ENCODE results near the gene DNLZ.

DNLZ gene

DNA sequence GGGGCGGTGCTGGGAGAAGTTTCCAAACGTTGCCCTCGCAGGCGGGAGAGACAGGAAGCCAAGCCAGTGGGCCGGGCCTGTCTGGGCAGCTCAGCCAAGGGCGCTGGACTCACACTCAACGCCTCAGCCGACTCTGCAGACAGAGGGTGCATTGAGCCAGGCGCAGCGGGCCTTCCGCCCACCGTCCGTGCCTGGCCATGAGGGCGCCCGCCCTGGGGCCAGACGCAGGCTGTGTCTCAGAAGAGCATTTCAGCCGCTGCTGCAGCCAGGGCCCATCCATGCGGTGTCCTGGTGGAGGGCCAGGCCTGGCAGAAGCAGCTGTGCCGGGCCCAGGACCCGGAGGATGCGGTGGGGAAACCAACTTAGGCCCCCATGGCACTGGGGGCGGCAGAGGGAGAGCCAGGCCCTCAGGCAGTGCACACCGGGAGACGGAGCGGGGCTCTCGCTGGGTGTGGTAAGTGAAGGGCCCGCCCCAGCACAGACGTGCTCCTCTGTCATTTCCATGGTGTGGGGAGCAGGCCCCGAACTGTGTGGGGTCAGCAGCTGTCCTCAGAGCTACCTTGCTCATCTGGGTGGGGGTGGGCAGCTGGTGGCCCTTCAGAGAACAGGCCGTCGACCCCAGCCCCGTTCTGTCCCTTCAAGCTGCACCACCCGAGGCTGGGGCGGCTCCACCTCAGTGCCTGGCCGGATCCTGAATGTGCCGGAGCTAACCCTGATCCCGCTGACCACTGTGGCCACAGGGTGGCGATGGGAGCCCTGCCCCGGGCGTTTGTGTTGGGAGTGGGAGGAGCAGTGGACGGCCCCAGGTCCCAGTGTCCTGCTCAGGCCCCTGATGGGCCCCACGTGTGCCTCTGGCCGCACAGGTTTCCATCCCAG, 18.0 kb downstream of the DNLZ start:
- no peak for DNase-seq (ENCODE audit: low read depth in 2 of 3, low spot score in 1 of 3)

DNA sequence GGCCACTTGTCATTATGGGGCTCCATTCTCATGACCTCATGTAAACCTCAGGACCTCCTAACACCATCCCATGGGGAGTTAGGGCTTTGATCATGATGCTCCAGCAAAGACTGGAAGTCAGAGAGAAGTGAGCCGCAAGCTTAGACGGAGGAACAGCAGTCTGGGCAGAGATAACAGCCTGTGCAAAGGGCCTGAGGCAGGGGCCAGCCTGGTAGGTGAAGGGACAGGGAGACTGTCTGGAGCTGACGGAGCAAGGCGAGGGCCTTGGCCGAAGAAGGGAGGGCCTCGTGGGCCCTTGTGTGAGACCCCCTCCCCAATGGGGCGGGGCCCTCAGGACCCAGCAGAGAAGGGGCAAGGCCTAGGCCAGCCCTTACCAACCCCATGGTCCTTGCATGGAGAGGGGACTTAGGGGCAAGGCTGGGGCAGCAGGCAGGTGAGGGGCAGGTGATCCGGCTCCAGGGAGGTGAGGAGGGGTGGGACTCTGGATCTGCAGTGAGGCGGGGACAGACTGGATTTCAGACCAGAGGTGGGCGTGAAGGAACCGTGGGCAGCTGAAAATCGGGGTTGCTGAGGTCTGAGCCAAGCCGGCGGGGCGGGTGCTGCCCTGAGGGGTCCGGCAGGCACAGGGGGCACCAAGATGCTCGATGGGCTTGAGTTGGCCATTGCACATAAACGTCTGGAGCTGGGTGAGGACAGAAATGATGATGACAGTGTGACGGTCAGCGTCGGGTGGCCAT, 18.8 kb downstream of the DNLZ start:
- no peak for DNase-seq (ENCODE audit: low read depth in 2 of 3, low spot score in 1 of 3)

DNA sequence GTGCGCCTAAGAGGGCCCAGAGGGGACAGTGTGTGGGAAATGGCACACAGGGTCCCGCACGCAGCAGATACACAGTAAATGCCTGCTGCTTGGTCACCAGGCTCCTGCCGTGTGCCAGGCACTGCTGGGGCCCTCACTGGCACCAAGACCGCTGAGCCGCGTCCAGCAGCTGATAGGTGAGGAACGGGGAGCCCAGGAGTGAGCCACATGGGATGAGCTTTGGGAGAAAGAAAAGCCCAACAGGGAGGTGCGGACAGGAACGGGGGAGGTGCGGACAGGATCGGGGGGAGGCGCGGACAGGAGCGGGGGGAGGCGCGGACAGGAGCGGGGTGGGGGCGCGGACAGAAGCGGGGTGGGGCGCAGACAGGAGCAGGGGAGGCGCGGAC, 19.7 kb downstream of the DNLZ start:
- no peak for DNase-seq (ENCODE audit: low read depth in 2 of 3, low spot score in 1 of 3)

DNA sequence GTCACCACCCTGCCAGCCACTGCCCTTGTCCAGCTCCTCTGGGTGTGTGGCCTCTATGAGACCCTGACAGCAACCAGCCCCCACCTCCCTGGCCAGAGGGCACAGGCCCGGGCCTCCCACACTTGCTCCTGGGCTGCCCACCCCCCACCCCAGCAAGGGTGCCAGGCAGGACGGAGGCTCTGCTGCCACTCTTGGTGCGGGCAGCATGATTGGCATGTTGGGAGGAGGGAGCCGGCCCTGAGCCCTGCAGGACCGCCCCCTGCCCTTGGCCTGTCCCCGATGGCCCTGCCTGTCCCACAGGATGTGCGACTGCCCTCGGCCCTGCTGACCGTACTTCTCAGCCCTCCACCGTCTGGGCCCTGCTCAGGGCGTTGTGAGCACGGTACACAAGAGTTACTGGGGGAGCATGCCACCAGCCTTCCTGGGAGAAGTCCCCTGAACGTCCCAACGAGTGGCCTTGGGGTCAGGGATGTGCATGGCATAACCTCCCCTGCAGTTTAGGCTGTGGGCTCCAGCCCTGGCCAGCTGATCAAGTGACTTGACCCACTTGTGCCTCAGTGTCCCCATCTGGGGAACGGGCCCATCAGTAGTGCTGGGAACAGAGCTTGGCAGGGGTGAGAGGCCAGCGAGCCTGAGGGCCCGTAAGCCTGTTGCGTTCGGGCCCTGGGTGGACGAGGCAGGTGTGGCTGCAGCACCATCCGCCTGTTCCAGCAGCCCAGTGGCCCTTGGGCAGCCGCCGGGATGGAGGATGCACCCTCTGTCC, 20.2 kb downstream of the DNLZ start:
- no peak for DNase-seq (ENCODE audit: low read depth in 2 of 3, low spot score in 1 of 3)

DNA sequence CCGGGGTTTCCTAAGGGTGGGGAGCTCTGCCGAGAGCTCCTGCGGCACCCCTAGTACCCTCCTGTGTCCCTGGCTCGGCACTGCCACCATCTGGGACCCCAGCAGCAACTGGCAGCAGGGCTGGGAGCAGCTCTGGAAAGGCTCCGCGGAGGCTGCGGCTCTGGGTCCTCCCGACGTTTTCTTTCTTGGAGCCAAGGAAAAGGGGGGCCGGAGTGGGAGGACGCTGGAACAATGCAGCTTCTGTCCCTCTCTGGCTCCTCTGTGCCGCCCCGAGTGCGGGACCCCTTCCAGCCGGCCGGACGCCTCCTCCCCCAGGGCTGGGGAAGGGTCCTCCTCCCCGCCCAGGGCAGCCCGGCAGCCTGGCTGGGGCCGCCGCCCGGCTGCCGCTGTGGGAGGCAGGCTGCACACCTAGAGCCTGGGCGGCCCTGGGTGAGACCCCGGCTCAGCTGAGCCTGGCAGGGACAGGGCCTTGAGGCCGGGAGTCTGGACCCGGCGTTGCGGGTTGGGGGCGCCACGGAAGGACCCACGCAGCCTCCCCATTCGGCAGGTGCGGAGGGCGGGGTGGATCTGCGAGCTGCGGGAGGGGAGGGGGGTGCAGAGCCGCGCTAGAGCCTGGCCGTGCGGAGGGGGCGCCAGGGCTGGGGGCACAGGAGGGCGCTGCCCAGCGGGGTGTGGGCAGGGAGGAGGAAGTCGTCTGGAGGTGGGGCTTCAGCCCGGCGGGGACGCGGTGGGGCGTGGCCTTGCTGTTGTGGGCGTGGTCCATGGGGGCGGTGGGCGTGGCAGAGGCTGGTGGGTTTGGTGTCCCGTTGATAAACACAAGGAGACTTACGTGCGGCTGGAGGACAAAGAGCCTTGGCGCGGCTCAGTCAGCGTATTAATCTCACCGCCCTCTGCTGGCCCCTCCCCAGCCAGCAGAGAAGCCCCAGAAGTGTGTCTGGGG, 21.1 kb downstream of the DNLZ start:
- peak; percentile 38 to 74 (median 57) for DNase-seq (ENCODE audit: low read depth in 2 of 3, low spot score in 1 of 3)

DNA sequence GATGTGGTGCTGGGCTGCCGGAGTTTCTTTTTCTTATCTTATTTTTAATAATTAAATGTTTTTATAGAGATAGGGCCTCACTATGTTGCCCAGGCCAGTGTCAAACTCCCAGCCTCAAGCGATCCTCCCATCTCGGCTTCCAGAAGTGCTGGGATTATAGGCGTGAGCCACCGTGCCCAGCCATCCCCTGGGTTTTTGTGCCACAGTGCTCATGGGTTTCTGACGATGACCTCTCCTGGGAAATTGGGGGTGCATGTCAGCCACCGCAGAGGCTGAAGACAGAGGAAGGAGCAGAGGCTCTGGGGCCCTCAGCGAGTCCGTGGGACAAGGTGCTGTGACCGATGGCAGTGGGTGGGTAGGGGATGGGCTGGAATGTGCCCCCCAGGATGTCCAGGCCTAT, 21.8 kb downstream of the DNLZ start:
- no peak for DNase-seq (ENCODE audit: low read depth in 2 of 3, low spot score in 1 of 3)

DNA sequence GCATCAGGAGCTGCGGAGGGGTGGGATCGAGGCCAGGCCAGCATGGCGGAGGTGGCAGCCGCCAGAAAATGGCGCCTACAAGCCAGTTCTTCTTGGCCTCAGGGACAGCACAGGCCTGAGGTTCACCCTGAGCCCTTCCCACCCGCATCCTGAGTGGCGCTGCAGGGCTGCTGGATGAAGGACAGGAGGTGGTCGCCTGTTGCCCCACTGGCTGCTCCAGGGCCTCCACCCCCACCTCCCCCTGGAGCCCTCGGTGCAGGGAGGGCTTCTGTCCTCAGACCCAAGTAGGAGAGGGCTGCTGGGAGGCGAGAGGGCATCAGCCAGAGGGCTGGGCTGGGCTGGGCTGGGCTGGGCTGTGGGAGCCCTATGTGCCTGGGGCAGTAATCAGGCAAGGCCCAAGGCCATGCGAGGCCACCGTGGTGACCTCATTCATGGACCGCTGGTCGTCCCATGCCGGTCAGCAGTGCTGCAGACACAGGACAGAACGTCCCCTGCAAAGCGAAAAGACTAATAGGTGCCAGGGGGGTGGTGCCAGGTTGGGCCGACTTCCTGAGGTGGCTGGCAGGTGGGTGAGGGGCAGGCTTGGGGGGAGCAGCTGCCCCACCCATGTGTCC, 22.4 kb downstream of the DNLZ start:
- no peak for DNase-seq (ENCODE audit: low read depth in 2 of 3, low spot score in 1 of 3)

DNA sequence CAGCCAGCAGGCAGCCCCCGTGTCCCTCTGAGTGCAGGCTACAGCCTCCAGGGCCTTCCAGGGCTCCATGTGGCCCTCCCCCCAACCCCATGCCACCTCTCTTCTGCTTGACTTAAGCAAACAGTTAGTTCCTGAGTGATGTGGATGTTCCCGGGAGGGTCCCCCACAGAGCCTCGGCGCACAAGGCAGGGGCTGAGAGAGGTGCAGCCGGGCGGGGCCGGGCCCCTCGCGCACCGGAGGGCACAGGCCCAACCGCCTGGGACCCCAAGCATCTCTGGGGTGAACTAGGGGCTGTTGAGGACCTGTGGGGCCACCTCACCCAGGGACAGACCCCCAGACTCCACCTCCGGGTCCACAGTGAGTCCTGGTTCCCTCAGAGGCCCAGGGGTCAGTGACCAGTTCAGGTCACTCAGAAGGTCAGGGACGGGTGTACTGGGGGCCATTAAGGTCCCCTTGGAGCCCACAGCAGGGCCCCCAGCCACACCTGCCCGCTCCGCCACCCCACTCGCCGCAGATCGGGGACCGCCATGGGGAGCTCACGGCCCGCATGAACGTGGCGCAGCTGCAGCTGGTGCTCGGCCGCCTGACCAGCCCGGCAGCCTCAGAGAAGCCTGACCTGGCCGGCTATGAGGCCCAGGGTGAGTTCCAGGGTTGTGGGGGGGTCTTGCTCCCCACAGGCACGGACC, 23.0 kb downstream of the DNLZ start:
- DNase-seq (ENCODE audit: low read depth in 2 of 3, low spot score in 1 of 3), result no peak

DNA sequence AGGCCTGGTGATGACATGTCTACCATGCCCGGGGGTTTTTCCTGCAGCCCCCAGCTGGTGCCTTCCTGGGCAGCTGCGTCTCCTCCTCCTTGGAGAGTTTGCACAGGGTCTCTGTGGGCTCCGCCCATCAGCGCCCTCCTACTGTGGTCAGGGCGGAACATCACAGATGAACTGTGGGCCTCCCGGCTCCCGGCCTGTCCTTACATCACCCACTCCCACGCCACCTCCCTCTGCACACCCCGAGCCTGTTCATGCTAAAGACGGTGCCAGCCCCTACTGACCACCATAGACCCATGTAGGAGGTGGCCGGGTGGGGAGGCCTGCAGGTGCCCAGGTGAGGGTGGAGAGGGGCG, 23.6 kb downstream of the DNLZ start:
- no peak for DNase-seq (ENCODE audit: low read depth in 2 of 3, low spot score in 1 of 3)

DNA sequence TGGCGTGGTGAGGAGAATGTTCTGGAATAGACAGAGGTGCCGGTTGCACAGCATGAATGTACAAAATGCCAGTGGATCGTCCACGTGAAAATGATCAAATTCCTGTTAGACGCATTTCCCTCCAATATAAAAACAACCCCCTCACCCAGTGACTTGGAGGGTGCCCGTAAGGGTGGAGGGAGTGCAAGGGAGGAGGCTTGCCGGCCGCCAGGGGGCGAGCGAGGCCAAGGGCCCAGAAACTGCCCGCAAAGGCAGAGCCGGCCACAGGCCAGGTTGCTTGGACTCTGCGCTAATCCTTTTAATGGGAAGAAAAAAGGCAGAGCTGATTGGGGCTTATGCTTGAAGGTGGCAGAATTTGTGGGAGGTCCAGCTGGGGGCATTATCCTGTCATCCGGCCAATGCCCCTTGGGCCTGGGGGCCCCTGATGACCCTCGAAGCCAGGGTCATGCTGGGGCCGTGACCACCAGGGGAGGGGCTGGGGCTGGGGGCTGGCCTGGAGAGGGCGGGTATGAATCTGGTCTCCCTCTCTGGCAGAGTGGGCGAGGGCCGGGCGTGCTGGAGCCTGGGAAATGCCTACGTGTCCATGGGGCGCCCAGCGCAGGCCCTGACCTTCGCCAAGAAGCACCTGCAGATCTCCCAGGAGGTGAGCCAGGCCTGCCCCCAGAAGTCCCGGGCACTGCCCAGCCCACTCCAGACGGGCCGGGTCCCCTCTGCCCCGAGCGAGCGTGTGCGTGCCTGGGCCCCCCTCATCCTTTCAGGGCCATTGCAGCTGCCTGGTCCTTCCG, 24.2 kb downstream of the DNLZ start:
- DNase-seq (ENCODE audit: low read depth in 2 of 3, low spot score in 1 of 3), result peak in 2 of 3 donors; percentile 17 to 32

DNA sequence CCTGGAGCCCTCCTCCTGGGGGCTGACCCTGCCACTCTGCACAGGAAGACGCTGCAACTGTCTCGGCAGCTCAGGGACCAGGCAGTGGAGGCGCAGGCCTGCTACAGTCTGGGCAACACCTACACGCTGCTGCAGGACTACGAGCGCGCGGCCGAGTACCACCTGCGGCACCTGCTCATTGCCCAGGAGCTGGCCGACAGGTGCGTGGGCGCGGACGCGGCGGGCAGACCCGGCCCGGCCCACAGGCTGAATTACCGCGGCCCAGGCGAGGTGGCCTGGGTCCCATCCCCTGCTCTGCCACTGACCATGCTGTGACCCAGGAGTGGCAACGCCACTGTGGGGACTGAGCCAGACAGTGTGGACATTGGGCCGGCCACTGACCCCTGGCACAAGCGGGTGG, 25.0 kb downstream of the DNLZ start:
- DNase-seq (ENCODE audit: low read depth in 2 of 3, low spot score in 1 of 3), result no peak

DNA sequence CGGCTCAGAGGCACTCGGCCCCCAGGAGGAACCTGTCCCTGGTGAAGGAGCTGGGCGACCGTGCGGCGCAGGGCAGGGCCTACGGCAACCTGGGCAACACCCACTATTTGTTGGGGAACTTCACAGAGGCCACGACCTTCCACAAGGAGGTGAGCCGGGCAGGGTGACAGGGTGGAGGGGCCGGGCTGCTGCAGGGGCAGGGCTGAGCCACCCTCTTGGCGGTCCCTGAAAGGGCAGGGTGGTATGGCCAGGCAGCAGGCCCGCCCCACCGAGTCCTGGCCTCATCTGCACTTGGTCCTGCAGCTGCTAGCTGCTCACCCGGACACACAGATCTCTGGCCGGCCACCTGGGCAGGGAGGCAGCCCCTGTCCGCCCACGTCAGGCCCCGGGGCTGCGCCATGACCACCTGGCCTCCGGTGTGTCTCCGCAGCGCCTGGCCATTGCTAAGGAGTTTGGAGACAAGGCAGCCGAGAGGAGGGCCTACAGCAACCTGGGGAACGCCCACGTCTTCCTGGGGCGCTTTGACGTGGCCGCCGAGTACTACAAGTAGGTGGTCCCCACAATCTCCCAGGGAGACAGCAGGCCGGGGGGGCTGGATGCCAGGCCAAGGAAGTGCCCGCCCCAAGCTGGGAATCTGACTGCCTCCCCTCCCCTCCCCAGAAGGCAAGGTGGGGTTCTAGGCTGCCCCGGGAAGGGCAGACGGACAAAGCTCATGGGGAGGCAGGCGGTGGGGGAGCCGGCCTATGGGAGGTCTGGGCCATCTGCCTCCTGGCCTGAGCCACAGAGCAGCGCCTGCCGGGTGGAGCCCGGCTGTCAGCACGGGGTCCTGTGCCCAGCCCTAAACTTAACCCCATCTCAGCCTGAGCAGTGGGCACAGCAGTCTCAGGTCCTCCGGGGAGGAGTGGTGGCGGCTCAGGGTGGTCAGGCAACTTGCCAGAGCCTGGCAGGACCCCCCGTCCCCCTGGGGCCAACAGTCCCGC, 25.8 kb downstream of the DNLZ start:
- no peak for DNase-seq (ENCODE audit: low read depth in 2 of 3, low spot score in 1 of 3)

DNA sequence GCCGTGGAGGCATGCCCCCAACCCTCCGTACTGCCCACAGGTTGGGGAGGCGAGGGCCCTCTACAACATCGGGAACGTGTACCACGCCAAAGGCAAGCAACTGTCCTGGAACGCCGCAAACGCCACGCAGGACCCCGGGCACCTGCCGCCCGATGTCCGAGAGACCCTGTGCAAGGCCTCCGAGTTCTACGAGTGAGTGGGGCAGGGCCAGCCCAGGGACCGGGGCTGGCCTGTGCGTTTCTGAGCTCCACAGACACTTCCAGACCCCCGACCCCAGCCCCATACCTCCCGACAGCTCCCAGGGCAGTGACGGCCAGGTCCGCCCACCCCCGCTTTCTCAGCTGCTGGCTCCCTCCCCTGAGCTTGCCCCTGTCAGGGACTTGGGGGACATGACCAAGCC, 26.7 kb downstream of the DNLZ start:
- no peak for DNase-seq (ENCODE audit: low read depth in 2 of 3, low spot score in 1 of 3)

DNA sequence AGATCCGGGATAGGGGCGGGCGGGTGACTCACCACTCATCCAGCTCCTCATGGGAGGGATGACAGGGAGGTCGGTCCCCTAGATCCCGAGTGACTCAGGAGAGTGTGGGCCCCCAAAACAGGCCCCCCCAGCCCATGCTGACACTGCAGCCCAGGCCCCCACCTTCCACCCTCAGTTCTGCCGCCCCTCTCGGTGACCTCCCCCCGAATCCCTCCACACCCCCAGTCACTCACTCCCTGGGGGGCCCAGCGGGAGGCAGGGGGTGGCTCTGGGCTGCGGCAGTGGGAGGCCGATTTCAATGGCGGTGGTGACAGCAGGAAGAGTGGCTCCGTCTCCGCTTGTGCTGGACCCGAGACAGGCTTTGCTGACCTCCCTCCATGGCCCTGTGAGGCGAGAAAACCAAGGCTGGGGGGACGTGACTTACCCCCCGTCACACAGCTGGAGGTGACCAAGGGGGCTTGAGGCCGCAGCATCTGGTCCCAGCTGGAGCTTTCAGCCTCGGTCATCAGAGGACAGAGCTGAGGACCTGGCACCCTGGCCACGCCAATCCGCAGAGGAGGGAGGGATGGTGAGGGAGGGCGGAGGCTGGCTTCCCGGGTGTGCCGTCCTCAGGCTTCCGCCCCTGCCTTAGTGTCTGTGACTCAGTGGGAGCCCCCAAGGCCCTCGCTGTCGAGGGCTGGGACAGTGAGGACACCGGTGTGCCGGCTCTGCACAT, 27.2 kb downstream of the DNLZ start:
- DNase-seq (ENCODE audit: low read depth in 2 of 3, low spot score in 1 of 3), result no peak

DNA sequence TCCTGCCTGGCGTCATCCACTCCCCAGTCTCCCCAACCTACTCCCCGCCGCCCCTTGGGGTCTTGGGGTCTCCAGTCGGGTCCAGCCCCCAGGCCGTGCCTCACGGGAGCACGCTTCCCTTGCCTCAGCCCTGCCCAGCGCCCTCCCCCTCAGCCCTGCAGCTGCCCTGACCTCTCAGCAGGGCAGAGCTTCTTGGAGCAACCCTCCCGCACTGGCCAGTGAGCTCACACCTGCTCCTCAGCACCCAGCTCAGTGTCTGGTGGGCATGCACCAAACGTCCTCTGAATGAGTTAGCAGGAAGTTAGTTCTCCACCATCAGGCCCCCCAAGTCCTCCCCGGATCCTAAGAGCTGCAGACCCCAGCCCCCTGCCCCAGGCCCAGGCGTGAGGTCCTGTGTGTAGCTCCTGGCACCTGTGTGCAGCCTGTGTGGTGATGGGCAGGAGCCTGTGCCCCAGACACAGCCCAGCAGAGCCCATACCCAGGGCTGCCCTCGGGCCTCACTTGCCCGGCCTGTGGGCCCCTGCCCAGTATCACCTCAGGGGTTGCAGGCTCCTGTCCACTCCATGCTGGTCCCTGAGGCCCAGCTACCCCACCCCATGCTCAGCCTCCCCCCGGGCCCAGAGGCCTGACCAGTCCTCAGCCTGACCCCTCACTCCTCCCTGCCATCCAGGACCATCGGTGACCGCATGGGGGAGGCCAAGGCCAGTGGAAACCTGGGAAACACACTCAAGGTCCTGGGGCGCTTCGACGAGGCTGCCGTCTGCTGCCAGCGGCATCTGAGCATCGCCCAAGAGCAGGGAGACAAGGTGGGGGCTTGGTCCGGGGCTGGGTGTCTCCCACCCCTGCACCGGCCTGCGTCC, 28.0 kb downstream of the DNLZ start:
- no peak for DNase-seq (ENCODE audit: low read depth in 2 of 3, low spot score in 1 of 3)

DNA sequence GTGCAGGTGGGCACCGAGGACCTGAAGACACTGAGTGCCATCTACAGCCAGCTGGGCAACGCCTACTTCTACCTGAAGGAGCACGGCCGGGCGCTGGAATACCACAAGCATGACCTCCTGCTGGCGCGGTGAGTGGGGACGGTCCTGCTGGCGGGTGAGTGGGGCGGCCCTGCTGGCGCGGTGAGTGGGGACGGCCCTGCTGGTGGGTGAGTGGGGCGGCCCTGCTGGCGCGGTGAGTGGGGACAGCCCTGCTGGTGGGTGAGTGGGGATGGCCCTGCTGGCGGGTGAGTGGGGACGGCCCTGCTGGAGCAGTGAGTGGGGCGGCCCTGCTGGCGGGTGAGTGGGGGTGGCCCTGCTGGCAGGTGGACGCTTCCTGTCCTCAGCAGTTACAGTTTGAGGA, 29.0 kb downstream of the DNLZ start:
- DNase-seq (ENCODE audit: low read depth in 2 of 3, low spot score in 1 of 3), result no peak

All from stimulated activated CD4-positive, alpha-beta T cell treated with anti-CD3 and anti-CD28 coated beads, Interleukin-12 subunit alpha, Interleukin-12 subunit beta, amount 100 ng/mL, for 48 hours (primary cell).